HL-60/S4 treated with phorbol 12-myristate 13-acetate at 8.2 ng/mL for 4 days and 3 days (cell line): ENCODE measurements around the gene TRIML1.
"Not testable (repeated sequence)": the region's sequence is repeated elsewhere in the genome, so short reads cannot be mapped to it uniquely, and the experiment has no call there.

Experiments
- in situ Hi-C: fragments of 300-500 bp; cut with MboI; formaldehyde crosslinking; loops from 2 replicates; pipeline ENCODE4 v1.15.0; 2022; ENCODE audit warnings: low sequenced_read_pairs

The TRIML1 gene

GRCh38 chr4:188147776-188148175, 8.5 kb downstream of the TRIML1 start:
- in situ Hi-C loops = no loop called here

- in situ Hi-C loops = no loop called here
Measured at GRCh38 chr4:188154668-188155405, 15.6 kb downstream of the TRIML1 start.

- in situ Hi-C loops = no loop called here
Measured at GRCh38 chr4:188158336-188158735, 19.1 kb downstream of the TRIML1 start.

GRCh38 chr4:188159513-188160226, 20.4 kb downstream of the TRIML1 start:
- in situ Hi-C loops = not testable (repeated sequence)

- in situ Hi-C loops = no loop called here
Measured at GRCh38 chr4:188160406-188160805, 21.2 kb downstream of the TRIML1 start.

GRCh38 chr4:188161167-188161566, 21.9 kb downstream of the TRIML1 start:
- in situ Hi-C loops = no loop called here

- in situ Hi-C loops = no loop called here
Measured at GRCh38 chr4:188162698-188163097, 23.5 kb downstream of the TRIML1 start.

- in situ Hi-C loops = no loop called here
Measured at GRCh38 chr4:188168726-188169373, 29.6 kb downstream of the TRIML1 start.

GRCh38 chr4:188171551-188171950, 32.3 kb downstream of the TRIML1 start:
- in situ Hi-C loops = no loop called here

- in situ Hi-C loops = no loop called here
Measured at GRCh38 chr4:188175288-188175687, 36.0 kb downstream of the TRIML1 start.

GRCh38 chr4:188177997-188178675, 38.9 kb downstream of the TRIML1 start:
- in situ Hi-C loops = no loop called here

GRCh38 chr4:188178806-188179205, 39.6 kb downstream of the TRIML1 start:
- in situ Hi-C loops = no loop called here

GRCh38 chr4:188187106-188187505, 47.9 kb downstream of the TRIML1 start:
- in situ Hi-C loops = no loop called here

- in situ Hi-C loops = no loop called here
Measured at GRCh38 chr4:188190461-188190860, 51.2 kb downstream of the TRIML1 start.

- in situ Hi-C loops = no loop called here
Measured at GRCh38 chr4:188194421-188194820, 55.2 kb downstream of the TRIML1 start.

GRCh38 chr4:188195389-188195985, 56.2 kb downstream of the TRIML1 start:
- in situ Hi-C loops = no loop called here

- in situ Hi-C loops = no loop called here
Measured at GRCh38 chr4:188196134-188196735, 57.0 kb downstream of the TRIML1 start.
